Neural cell (in vitro differentiated cells): ENCODE data around the gene SERTAD2. TPM values are rescaled to one million over a fixed set of nuclear protein-coding genes. Genes with fewer than 3 reads are reported as not detected.

ENCODE experiments used
- H2AFZ ChIP-seq: fragments of 200-600, 300-800 bp; sonication (generic), shearing (Covaris generic); 2 replicates; pipeline ENCODE4 v1.6.0; 2014; ENCODE audit warnings: low read depth, mild to moderate bottlenecking, antibody characterized with exemption, low read length, moderate library complexity
- H3F3A ChIP-seq: fragments of 200-600 bp; shearing (Covaris generic); 2 replicates; pipeline ENCODE4 v1.6.1; 2016; ENCODE audit warnings: mild to moderate bottlenecking, moderate library complexity, mixed read lengths, antibody characterized with exemption, low read length; ENCODE audit not compliant: insufficient read depth, poor library complexity, severe bottlenecking
- H3K27ac ChIP-seq: fragments of 200-600, 300-800 bp; sonication (generic), shearing (Covaris generic); 2 replicates; pipeline ENCODE4 v1.5.1; 2014; ENCODE audit warnings: mild to moderate bottlenecking, low read length, moderate library complexity
- H3K27me3 ChIP-seq: fragments of 300-800, 200-600 bp; sonication (generic), shearing (Covaris generic); 2 replicates; pipeline ENCODE4 v1.6.0; 2014; ENCODE audit warnings: mild to moderate bottlenecking, low read depth, low read length, moderate library complexity; ENCODE audit not compliant: insufficient read depth
- H3K36me3 ChIP-seq: fragments of 300-800, 200-600 bp; sonication (generic), shearing (Covaris generic); 2 replicates; pipeline ENCODE4 v1.5.1; 2014; ENCODE audit warnings: mild to moderate bottlenecking, antibody characterized with exemption, low read length, moderate library complexity; ENCODE audit not compliant: insufficient read depth
- H3K4me2 ChIP-seq: fragments of 300-800, 200-600 bp; sonication (generic), shearing (Covaris generic); 2 replicates; pipeline ENCODE4 v1.6.0; 2014; ENCODE audit warnings: mild to moderate bottlenecking, low read length
- H3K4me3 ChIP-seq: fragments of 300-800, 200-600 bp; sonication (generic), shearing (Covaris generic); 2 replicates; pipeline ENCODE4 v1.5.1; 2014; ENCODE audit warnings: mild to moderate bottlenecking, low read length, moderate library complexity
- H3K79me2 ChIP-seq: fragments of 200-600 bp; shearing (Covaris generic); replicated peaks from 2 replicates; pipeline ENCODE4 v1.6.0; 2014; ENCODE audit warnings: mild to moderate bottlenecking, low read length, moderate library complexity; ENCODE audit not compliant: insufficient read depth
- H3K9ac ChIP-seq: fragments of 300-800, 200-600 bp; sonication (generic), shearing (Covaris generic); 2 replicates; pipeline ENCODE4 v1.6.1; 2016; ENCODE audit warnings: mild to moderate bottlenecking, low read length, mixed read lengths
- H3K9me2 ChIP-seq: fragments of 200-600 bp; shearing (Covaris generic); 2 replicates; pipeline ENCODE4 v1.6.1; 2016; ENCODE audit warnings: mild to moderate bottlenecking, low read length, mixed read lengths; ENCODE audit not compliant: insufficient read depth
- H3K9me3 ChIP-seq: fragments of 200-600, 300-800 bp; sonication (generic), shearing (Covaris generic); 2 replicates; pipeline ENCODE4 v1.6.1; 2016; ENCODE audit warnings: mild to moderate bottlenecking, mixed run types, low read length, moderate library complexity, mixed read lengths
- H4K20me1 ChIP-seq: fragments of 200-600 bp; shearing (Covaris generic); 2 replicates; pipeline ENCODE4 v1.6.1; 2016; ENCODE audit warnings: mild to moderate bottlenecking, mixed run types; ENCODE audit not compliant: insufficient read depth
- EP300 ChIP-seq: fragments of 450-650 bp; conservative IDR thresholded peaks from 2 replicates; pipeline ENCODE4 v1.6.1; 2014; ENCODE audit warnings: antibody characterized with exemption, mild to moderate bottlenecking, moderate library complexity; ENCODE audit not compliant: poor library complexity, severe bottlenecking
- EZH2 ChIP-seq: fragments of 200-600, 300-800 bp; shearing (Covaris generic), sonication (generic); IDR thresholded peaks from 2 replicates; pipeline ENCODE4 v1.6.1; 2014; ENCODE audit warnings: antibody characterized with exemption, low read length, borderline replicate concordance, mild to moderate bottlenecking; ENCODE audit not compliant: insufficient read depth, poor library complexity, severe bottlenecking
- MXI1 ChIP-seq: fragments of 450-650 bp; conservative IDR thresholded peaks from 2 replicates; pipeline ENCODE4 v1.6.1; 2014; ENCODE audit warnings: antibody characterized with exemption, mild to moderate bottlenecking; ENCODE audit not compliant: poor library complexity, severe bottlenecking
- POLR2AphosphoS5 ChIP-seq: IDR thresholded peaks from 2 replicates; pipeline ENCODE4 v1.6.1; 2012
- RAD21 ChIP-seq: fragments of 450-650 bp; conservative IDR thresholded peaks from 2 replicates; pipeline ENCODE4 v1.6.1; 2014; ENCODE audit warnings: antibody characterized with exemption, mild to moderate bottlenecking, moderate library complexity
- SMC3 ChIP-seq: fragments of 450-650 bp; conservative IDR thresholded peaks from 2 replicates; pipeline ENCODE4 v1.6.1; 2014; ENCODE audit warnings: antibody characterized with exemption, mild to moderate bottlenecking, moderate library complexity; ENCODE audit not compliant: poor library complexity
- TAF1 ChIP-seq: IDR thresholded peaks from 2 replicates; pipeline ENCODE4 v1.6.1; 2012; ENCODE audit warnings: low read depth
- polyA plus RNA-seq: library from polyadenylated mRNA; depleted of rRNA; stranded (reverse); fragments of >200 nt; gene quantifications from 2 replicates; pipeline ENCODE4 v1.2.3, GENCODE V29; 2014
- TF ChIP-seq, protein P1 (sequence below): IDR thresholded peaks from 2 replicates; pipeline ENCODE4 v1.6.1; 2012; ENCODE audit warnings: borderline replicate concordance
- TF ChIP-seq, protein P2 (sequence below): fragments of 450-650 bp; IDR thresholded peaks from 2 replicates; pipeline ENCODE4 v1.5.1; 2014; ENCODE audit warnings: antibody characterized with exemption, mild to moderate bottlenecking, moderate library complexity; ENCODE audit not compliant: poor library complexity, severe bottlenecking

The SERTAD2 gene
- polyA plus RNA-seq, 1 donor from 2014 or later: 4.7 TPM

DNA sequence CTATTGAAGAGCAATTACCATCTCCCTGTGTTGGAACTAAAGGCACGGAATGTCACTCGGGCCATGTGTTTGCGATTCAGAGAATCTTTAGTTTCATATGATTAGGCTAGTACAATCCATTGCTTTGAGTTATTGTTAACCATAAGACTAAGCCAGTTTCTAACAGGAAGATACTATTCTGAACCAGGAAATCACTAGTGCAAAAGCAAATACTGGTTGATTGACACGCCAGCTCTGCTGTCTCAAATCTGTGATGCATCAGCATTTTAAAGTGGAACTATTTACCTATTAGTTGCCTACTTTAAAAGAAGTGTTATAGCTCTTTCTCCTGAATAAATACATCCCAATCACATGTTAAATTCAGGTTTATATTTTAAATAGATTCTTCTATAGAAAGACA is 67.7 kb downstream of the SERTAD2 start:
- Histone ChIP-seq H3F3A (no peaks in the 10 kb centered on the region), H2AFZ (no peak overlapping the region), H3K36me3 (peaks cover 4% of the 10 kb centered on the region), H3K9me3 (no peaks in the 10 kb centered on the region), H3K27ac (no peak overlapping the region), H3K4me2 (no peak overlapping the region), H3K9ac (no peak overlapping the region), H3K9me2 (no peaks in the 10 kb centered on the region), H3K4me3 (no peak overlapping the region), H3K27me3 (no peaks in the 10 kb centered on the region), H4K20me1 (no peaks in the 10 kb centered on the region), H3K79me2 (no peaks in the 10 kb centered on the region)
- TF ChIP-seq, protein P1, sequence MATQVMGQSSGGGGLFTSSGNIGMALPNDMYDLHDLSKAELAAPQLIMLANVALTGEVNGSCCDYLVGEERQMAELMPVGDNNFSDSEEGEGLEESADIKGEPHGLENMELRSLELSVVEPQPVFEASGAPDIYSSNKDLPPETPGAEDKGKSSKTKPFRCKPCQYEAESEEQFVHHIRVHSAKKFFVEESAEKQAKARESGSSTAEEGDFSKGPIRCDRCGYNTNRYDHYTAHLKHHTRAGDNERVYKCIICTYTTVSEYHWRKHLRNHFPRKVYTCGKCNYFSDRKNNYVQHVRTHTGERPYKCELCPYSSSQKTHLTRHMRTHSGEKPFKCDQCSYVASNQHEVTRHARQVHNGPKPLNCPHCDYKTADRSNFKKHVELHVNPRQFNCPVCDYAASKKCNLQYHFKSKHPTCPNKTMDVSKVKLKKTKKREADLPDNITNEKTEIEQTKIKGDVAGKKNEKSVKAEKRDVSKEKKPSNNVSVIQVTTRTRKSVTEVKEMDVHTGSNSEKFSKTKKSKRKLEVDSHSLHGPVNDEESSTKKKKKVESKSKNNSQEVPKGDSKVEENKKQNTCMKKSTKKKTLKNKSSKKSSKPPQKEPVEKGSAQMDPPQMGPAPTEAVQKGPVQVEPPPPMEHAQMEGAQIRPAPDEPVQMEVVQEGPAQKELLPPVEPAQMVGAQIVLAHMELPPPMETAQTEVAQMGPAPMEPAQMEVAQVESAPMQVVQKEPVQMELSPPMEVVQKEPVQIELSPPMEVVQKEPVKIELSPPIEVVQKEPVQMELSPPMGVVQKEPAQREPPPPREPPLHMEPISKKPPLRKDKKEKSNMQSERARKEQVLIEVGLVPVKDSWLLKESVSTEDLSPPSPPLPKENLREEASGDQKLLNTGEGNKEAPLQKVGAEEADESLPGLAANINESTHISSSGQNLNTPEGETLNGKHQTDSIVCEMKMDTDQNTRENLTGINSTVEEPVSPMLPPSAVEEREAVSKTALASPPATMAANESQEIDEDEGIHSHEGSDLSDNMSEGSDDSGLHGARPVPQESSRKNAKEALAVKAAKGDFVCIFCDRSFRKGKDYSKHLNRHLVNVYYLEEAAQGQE: no peak
- TF ChIP-seq EP300 (no peak), POLR2AphosphoS5 (no peak), EZH2 (no peak), RAD21 (no peak), MXI1 (no peak)

DNA sequence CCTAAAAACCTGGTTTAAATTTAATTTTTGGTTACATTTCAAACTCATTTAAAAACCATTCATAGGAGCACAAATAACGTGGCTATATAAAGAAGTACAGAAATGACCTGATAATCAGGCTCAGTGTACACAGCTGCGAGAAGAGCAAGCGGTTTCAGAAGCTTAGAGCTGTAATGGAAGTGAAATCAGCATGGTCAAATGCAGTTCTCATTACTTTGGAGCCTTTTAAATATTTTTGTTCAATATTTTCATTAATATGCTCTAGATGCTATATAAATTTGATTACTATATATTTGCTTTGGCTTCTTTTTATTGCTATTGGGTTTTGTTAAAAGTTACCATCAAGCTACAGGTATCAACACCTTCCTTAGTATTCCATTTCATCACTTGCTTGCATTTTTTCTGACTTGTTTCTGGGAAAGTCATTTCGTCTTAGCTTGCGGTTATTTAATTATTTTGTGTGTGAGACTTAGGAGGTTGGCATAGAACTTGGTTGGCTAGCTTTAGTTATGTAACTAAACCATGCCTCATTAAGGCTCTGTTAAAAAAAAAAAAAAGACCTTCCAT is 70.9 kb downstream of the SERTAD2 start:
- H2AFZ ChIP-seq: no peak overlapping the region
- H3K79me2 ChIP-seq: no peaks in the 10 kb centered on the region
- no peak overlapping the region for H3K27ac ChIP-seq
- H3K4me2 ChIP-seq: no peak overlapping the region
- H4K20me1 ChIP-seq: no peaks in the 10 kb centered on the region
- H3F3A ChIP-seq: no peaks in the 10 kb centered on the region
- H3K27me3 ChIP-seq: no peaks in the 10 kb centered on the region
- H3K9me3 ChIP-seq: no peaks in the 10 kb centered on the region
- no peak overlapping the region for H3K9ac ChIP-seq
- TF ChIP-seq EZH2: no peak
- TF ChIP-seq EP300: no peak
- no peak for TF ChIP-seq RAD21
- TF ChIP-seq, protein P1: no peak
- TF ChIP-seq, protein P2, sequence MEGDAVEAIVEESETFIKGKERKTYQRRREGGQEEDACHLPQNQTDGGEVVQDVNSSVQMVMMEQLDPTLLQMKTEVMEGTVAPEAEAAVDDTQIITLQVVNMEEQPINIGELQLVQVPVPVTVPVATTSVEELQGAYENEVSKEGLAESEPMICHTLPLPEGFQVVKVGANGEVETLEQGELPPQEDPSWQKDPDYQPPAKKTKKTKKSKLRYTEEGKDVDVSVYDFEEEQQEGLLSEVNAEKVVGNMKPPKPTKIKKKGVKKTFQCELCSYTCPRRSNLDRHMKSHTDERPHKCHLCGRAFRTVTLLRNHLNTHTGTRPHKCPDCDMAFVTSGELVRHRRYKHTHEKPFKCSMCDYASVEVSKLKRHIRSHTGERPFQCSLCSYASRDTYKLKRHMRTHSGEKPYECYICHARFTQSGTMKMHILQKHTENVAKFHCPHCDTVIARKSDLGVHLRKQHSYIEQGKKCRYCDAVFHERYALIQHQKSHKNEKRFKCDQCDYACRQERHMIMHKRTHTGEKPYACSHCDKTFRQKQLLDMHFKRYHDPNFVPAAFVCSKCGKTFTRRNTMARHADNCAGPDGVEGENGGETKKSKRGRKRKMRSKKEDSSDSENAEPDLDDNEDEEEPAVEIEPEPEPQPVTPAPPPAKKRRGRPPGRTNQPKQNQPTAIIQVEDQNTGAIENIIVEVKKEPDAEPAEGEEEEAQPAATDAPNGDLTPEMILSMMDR: no peak
- TF ChIP-seq SMC3: no peak
- no peak for TF ChIP-seq POLR2AphosphoS5
- no peak for TF ChIP-seq MXI1
- no peak for TF ChIP-seq TAF1
- H3K36me3 ChIP-seq: no peaks in the 10 kb centered on the region
- H3K4me3 ChIP-seq: no peak overlapping the region
- H3K9me2 ChIP-seq: no peaks in the 10 kb centered on the region
